HG03175 (cell line): ENCODE results near the gene PARD3.

Source experiments
- ATAC-seq: cut with Tn5 transposase; IDR thresholded peaks from one replicate; pipeline ENCODE4 v1.9.1; 2021; ENCODE audit warnings: mild to moderate bottlenecking, moderate library complexity; ENCODE audit not compliant: unreplicated experiment

The PARD3 gene

DNA sequence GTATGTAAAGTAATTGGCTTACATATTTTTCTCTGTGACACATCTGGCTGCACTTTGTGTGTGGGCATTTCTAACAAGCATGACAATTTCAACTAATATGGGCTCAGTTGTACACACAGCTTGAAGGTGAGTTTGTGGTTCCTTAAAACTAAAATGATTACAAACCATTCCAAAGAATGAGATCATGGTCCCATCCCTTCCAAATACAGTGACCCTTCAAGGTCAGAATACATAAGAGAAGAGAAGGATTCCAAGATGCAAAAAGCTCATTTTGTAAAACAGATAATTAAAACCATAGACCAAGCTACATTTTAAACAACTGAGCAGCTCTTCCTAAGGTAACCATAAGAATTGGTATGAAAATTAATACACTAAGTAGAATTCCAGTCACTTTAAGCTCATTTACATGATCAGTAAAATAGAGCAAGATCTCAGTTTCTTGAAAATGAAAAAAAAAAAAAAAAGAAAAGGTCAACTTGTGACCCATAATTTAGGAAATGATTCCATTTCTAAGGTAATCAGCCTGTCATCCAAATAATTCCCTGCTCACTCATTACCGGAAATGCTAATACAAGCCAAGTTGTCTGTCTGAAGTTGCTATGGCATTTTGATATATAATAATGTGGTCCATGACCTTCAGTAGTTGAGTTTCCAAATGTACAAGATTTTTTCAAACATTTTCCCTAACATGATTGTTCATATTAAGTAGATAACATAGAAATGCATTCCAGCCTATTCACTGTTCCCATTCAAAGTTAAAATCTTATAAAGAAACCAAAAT, 688.5 kb downstream of the PARD3 start:
- ATAC-seq = no peak

DNA sequence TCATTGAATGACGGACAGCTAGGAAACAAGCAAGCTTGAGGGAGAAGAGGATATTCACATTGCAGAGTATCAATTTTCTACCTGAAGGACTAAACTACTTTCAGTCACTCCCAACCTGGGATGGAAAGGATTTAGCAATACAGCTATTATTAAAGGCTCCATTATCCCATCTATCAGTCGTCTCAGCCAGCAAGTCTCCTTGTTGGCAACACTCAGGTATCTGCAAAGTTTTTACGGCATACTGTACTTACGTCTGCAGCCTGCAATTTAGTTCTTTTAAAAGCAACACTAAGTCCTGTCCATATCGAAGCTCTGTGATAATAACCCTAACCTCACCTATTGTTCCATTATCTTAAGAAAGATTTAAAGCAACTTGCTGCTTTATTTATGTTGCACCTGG, 689.4 kb downstream of the PARD3 start:
- no peak for ATAC-seq

DNA sequence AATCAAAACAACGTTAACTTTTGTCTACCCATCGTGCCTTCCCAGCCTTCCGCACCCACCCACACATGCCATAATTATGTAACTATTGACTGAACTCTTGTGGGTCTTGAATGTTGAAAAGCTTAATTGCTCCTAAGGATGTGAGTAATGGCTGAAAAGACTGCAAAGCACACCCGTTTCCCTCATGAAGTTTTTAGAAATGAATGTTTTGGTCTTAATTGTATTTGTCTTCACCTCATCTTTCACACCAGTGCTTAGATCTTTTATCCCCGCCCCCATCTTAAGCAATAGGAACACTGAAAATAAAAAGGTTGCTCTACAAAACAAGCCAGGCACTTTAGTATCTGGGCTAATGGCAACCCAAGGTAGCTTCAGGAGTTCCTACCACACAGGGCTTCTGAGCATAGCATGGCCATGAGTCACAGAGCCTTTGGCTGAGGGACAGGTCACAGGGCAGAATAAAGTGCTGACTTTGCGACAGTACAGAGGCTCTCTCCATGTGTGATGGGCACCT, 690.5 kb downstream of the PARD3 start:
- ATAC-seq = no peak

DNA sequence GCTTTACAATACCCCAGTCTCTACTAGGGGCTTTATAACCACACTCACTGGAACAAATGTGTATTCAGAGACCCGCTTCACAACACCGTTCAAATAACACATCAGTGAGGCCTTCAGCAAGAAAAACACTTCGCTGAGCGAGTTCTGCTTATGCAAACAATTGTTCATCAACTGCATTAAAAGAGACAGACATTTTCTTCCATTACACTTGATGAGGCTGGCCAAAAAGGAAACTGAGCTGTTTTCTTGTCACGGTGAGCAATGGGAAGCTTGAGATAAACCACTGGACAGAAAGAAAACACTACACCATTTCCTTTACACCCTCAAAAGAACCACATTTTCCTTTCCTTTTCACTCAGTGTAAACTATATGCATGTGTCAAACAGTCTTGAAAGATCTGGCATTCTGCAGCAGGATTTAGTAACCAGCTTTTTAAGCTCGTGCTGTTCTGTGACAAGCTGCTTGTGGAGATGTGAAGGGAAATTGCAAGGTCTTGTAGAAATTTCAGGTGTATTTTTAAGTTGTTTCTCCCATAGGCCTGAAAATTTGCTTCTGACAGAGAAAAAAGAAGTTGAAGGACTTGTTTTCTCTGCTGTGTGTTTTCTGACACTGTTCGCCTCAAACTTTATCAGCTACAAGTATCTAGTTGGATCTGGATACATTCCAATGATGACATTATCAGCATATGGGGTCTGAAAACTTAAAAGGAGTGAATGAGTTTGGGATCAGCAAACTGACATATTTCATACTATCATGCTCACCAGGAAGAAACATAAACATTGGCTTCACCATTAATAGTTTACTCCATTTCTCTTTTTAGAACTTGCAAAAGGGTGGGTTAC, 693.1 kb downstream of the PARD3 start:
- no peak for ATAC-seq

DNA sequence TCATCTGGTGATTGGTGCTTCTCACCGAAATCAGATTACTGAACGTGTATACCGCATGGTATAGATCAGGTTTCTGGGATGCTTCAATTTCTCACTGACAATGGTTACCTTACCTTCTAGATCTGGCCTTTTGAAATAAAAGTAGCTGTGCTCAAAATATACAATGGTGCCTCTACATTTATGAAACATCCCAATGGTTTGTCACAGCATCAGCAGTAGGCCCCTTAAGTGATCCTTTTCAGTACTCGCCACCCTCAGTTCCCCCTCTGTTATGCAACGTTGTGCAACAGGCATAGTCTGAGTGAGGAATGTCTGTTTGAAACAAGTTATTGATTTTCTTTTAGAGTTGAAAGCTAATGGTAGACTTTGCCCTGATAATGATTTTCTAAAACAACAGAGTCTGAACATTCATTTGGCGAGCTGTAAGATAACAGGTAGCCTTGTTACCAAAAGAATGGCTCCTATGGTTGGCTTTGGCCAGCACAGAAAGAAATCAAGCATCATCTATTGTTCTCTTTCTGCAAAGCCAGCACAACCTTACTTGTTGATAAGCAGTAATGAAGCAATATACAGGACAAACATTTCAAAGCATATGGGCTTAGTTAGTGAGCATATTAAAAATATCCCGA, 693.9 kb downstream of the PARD3 start:
- ATAC-seq = no peak

DNA sequence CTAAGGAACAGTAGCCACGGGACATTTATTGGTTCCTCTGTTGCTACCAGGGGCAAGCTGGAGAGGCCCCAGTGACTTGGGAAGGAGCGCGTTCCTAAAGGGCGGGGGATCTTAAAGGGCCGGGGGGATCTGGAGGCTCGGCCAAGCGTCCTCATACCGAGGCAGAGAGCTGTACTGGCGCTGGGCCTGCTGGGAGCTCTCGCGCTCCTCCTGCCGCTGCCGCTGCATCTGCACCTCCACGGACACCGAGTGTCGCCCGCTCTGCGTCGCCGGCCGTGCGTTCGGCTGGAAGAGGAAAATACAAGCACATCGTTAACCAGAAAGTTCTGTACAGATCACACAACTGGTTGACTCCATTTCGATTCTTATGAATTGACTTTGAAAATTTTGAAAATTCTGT, 695.6 kb downstream of the PARD3 start:
- no peak for ATAC-seq

DNA sequence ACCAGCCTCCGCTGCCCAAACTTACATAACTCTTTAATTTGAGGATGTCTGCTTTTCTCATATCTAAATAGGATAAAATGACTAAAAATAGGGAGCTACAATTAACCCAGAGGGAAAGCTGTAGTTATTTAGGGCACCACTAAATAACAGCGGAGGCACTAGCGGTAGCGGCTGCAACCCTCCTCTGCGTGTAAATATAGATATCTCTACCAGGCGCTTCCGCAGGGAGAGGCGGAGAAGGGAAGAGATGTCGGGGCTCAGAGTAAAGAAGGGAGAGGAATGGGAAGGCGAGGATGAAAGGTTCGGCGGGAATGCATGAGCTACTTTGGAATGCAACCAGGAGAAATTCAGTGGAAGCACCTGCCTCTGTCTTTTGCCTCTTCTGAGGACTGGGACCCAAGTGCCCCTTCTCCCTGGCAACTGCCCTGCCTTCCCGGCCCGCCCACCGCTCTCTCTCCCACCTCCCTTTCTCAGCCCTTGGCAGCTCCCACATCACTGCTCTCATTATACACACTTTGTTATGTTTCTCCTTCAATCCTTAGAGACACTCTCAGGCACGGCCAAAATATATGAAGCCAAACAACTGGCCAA, 698.3 kb downstream of the PARD3 start:
- ATAC-seq = no peak

DNA sequence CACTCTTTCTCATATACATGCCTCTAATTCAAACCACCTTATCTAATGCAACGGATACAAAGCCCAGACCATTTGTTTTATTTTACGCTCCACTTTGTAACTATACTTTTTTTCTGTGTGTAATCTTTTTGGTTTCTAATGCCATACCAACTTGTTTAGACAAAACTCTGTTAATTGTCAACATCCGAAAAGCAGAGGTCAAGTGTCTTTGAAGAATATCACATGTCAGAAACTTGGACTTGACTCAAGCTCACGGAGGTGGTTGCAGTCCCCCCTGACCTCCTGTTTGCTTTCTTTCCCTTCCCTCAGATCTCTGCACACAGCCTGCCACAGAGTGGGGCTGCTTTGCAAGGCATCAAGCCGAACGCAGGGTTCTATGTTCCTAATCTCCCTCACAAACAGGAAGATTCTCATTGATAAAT, 698.9 kb downstream of the PARD3 start:
- no peak for ATAC-seq

DNA sequence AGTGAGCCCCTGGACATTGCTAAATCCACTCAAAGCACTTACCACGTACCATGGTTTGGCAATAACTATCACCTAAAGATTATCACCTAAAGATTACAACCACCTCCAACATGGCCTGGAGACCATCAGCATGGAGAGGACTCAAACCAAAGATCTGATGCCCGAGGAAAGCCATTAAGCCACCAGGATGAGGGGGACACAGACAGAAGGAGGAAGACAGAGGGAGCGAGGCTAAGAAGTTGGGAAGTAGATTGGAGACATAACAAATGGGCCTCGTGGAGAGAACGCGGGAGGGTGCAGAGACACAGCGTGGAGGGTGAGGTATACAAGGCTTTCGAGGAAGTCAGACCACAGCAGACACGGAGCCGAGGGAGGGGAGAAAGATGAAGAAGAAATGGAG, 700.2 kb downstream of the PARD3 start:
- ATAC-seq = no peak

DNA sequence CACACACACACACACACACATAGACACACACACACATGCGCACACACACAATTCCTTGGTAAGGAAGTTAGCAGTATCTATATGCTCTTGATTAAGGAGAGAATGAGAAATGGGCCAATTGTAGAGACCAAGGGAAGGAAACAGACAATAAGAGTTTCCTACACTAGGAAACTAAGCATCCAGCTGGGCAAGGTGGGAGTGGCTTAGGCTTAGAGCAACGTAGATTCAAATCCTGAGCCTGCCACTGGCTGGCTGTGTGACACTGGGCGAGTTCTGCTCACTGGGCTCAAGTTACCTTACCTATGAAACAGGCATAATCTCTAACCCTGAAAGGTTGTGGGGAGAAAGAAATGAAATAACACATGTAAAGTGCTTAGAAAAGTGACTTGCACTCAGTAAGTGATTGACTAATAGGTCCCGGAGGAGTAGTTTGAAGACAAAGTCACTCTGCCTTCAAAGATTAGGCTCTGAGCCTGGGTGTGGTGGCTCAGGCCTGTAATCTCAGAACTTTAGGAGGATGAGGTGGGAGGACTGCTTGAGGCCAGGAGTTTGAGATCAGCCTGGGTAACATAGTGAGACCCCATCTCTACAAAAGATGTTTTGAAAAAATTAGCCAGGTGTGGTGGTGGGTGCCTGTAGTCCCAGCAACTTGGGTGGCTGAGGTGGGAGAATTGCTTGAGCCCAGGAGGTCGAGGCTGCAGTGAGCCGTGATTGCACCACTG, 701.4 kb downstream of the PARD3 start:
- ATAC-seq = no peak

DNA sequence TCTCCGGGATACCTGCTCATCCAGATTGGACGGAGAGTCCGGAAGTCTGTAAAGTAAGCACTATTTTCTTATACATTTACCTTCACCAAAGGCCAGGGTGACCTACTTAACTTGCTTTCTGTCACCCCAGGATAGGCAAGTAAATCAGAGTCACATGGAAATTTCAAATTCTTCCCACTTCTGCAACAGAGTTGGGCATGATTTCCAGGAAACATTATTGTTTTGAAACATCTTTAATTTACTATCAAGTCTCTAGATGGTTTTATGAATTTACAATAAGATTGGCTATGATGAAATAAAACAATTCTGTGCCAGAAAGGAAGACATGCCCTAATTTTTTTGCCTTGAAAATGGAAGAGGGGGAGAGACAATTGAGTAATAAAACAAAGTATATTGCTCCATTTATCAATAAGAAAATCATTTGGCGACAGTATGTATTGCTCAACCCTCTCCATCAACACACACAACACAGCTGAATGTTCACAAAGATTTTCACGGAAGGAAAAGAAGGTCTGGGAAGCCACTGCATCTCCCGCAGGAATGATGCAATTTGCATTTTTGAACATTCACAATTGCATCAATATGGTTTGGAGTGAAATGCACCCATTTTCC, 702.8 kb downstream of the PARD3 start:
- ATAC-seq = no peak

DNA sequence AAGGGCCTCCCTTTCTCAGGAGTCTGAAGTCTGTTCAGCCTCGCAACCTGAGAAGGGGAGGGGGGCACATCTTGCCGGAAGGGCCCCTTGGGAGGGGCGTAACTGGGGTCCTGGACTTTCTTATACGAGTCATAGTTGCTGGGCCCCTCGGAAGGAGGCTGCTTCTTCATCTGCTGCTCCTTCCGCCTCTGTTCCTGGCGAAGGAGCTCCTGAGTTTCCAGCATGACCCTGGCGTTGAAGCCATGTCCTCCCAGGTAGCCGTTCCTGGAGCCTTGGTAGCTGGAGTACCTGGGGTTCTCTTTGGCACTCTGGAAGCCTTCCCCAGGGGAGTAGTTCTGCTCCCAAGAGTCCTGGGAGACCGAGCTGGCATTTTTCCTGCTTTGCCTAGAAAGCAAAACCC, 703.9 kb downstream of the PARD3 start:
- no peak for ATAC-seq

DNA sequence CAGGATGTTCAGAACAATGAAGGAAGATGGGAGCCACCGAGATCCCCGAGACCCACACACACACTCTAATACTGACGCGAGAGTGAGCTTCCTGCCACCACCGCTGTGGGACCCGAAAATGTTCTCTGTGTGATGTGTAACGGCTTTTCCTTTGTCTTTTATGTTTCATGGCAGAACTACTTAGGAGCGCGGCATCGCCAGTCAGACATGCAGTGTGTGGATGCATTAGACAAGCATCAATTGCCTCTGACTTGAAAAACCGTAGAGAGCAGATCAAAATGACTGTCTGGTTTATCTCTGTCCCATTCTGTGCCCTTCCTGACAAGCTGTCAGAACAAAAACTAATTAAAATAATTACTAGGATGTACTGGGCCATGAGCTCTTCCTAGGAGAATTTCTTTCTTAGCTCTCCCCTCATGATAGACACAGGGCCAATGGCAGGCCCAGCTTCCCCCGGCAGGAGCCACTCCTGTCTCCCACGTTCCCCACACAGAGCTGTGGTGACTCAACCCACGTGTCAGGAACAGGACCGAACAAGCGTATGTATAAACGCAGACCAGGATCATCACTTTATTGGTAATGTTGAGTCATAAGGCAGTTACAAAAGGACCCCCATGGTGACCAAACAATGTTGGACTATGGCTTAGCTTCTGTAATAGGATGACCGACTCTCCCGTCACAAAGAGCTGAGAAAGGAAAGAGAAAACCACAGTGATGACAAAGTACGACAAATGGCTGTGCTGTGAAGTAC, 705.0 kb downstream of the PARD3 start:
- no peak for ATAC-seq

DNA sequence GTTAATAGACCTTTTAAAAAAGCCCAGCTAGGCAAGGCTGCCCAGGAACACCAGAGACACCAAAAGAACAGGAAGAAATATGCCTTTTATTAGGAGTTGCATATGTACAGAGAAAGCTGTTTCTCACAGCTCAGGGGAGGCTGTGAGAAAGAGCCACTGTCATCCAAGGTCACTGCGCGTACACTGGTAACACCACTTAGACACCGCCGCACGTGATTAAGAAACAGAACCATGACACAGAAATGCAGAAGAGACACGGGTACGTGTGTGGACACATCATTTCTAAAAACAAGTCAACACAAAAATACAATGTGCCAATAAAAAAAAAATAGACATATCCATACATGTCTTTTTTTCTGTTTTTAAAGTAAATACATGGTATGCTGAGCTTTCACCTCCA, 705.6 kb downstream of the PARD3 start:
- ATAC-seq = no peak

DNA sequence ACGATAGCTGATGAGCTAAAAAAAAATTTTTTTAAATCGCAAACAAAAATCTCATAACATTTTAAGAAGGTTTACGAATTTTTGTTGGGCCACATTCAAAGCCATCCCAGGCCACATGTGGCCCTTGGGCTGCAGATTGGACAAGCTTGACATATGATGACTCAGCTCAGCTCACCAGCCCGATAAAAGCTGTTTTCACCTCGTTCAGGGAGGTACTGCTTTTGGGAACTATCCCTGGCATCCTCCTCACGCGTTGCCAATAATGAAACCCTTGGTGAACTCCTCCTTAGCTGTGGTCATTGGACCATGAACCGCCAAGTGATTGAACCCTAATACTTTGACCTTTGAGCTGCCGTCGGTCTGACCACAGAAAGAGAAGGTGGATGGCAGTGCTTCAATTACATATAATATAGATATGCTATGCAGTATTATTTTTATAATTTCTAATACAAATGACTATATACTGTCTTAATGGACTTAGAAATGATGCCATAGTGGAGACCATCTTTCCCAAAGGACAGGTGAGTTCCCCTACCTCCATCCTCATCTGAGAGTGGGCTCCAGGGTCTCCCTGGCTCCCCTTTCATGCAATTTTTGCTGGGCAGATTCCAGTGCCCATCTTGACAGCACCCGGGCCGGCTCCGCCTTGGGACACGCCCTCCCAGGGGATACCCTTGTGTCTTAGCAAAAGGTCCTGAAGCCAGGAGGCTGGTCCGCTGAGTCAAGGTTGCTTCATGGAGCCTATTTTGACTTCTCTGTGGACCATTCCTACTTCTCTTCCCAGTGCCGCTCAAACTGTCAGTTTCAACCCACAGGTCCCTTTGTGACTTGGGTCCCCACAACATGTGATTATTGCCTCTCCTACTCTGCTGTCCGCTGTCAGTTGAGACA, 707.2 kb downstream of the PARD3 start:
- ATAC-seq = no peak

DNA sequence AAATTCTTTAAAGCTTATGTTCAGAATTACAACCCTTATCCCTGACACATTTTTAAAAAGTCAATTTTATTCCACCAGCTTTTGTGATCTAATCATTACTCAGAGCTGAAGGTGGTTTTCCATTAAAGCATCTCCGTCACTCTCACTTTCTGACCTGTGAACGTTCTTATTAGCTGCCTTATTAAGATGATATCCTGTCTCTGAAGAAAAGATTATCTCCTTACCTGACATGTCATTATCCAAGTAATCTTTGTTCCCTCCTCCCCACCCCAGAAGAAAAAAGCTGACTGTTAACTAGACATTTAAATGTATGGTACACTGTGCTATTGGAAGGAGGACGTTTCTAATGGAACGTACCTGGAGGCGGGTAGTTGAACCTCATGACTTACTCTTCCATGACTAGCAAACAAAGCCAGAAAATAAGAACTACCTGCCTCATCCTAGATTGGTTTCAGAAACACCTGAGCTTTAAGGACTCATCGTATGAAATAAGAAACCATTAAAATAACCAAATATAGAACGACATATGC, 708.7 kb downstream of the PARD3 start:
- no peak for ATAC-seq

DNA sequence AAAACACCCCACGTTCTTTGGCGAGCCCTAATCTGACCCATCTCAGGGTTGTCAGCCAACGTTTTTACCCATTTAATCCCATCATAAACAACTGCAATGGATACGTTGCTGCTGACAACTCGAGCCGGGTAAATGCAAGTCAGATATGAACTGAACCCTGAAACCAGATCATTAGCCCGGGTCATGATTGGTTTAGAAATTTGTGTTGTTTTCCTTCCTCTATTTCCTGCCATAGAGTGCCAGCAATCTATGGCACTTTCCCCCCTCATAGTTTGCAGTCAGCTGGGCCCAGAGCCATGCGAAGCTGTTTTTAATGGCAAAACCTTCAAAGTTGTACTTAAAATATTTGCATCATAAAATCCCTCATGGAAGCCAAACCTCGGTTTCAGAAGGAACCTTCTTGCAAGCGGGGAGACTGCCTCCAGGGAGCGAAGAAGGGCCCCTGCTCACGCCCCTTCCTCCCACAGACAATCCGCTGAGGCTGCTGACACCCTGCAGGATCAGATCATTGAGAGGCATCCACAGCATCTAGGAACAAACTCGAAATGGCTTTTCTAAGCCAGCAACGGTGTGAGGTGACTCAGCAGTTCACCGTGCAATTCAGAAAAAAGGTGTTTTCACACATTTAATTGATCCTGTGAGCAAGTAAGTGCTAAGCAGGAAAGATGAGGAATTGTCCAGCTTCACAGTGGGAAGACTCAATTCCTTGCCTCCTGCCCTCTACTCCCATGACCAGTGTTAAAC, 710.1 kb downstream of the PARD3 start:
- no peak for ATAC-seq
